Activated T-cell treated with anti-CD3 and anti-CD28 coated beads, Interleukin-2, amount 50 U/mL, for 24 hours (primary cell): ENCODE results near the gene DOK6.

Source experiments
- DNase-seq: peaks from one replicate; pipeline ENCODE4 v3.0.0-alpha.2; 2020
- H3K27ac Mint-ChIP-seq: 2 replicates; pipeline ENCODE4 v1.8.0; 2020; ENCODE audit warnings: mild to moderate bottlenecking, mixed read lengths
- H3K27me3 Mint-ChIP-seq: 2 replicates; pipeline ENCODE4 v1.8.0; 2020; ENCODE audit warnings: mixed read lengths
- H3K36me3 Mint-ChIP-seq: 2 replicates; pipeline ENCODE4 v1.8.0; 2020; ENCODE audit warnings: low read depth, mixed read lengths
- H3K4me1 Mint-ChIP-seq: 2 replicates; pipeline ENCODE4 v1.8.0; 2020; ENCODE audit warnings: low read depth, mixed read lengths
- H3K4me3 Mint-ChIP-seq: 2 replicates; pipeline ENCODE4 v1.8.0; 2020; ENCODE audit warnings: mild to moderate bottlenecking, moderate library complexity, mixed read lengths
- H3K9me3 Mint-ChIP-seq: 2 replicates; pipeline ENCODE4 v1.8.0; 2020; ENCODE audit warnings: mixed read lengths

DOK6 gene

GRCh38 chr18:69880083-69880482 lies 479.4 kb downstream of the DOK6 start:
- Mint-ChIP-seq H3K36me3 (peaks cover 92% of the 10 kb centered on the region), H3K4me3 (no peak overlapping the region), H3K27me3 (no peaks in the 10 kb centered on the region), H3K27ac (no peak overlapping the region), H3K9me3 (peaks cover 14% of the 10 kb centered on the region), H3K4me1 (peaks cover 77% of the 10 kb centered on the region)
- no peak for DNase-seq

- peak overlapping the region; percentile 92 for H3K27ac Mint-ChIP-seq
- peaks cover 91% of the 10 kb centered on the region for H3K36me3 Mint-ChIP-seq
- peaks cover 14% of the 10 kb centered on the region for H3K9me3 Mint-ChIP-seq
- DNase-seq, result no peak
- H3K4me1 Mint-ChIP-seq, result peaks cover 81% of the 10 kb centered on the region
- H3K4me3 Mint-ChIP-seq, result peak overlapping the region; percentile 35
- H3K27me3 Mint-ChIP-seq, result no peaks in the 10 kb centered on the region
Measured at GRCh38 chr18:69882965-69883668, 482.4 kb downstream of the DOK6 start.

- Mint-ChIP-seq H3K4me3 (no peak overlapping the region), H3K36me3 (peaks cover 89% of the 10 kb centered on the region), H3K27ac (peak overlapping the region; percentile 97), H3K27me3 (no peaks in the 10 kb centered on the region), H3K4me1 (peaks cover 81% of the 10 kb centered on the region), H3K9me3 (peaks cover 12% of the 10 kb centered on the region)
- no peak for DNase-seq
Measured at GRCh38 chr18:69883781-69884180, 483.1 kb downstream of the DOK6 start.

GRCh38 chr18:69885355-69885754 lies 484.7 kb downstream of the DOK6 start:
- H3K4me1 Mint-ChIP-seq, result peaks cover 85% of the 10 kb centered on the region
- H3K27ac Mint-ChIP-seq, result peak overlapping the region; percentile 97
- DNase-seq, result no peak
- no peaks in the 10 kb centered on the region for H3K27me3 Mint-ChIP-seq
- H3K36me3 Mint-ChIP-seq, result peaks cover 87% of the 10 kb centered on the region
- H3K4me3 Mint-ChIP-seq, result peak overlapping the region; percentile 67
- H3K9me3 Mint-ChIP-seq, result peaks cover under 1% of the 10 kb centered on the region

GRCh38 chr18:69885841-69886531 lies 485.3 kb downstream of the DOK6 start:
- Mint-ChIP-seq H3K4me3 (peak overlapping the region; percentile 67), H3K27ac (peak overlapping the region; percentile 97), H3K4me1 (peaks cover 91% of the 10 kb centered on the region), H3K36me3 (peaks cover 89% of the 10 kb centered on the region), H3K27me3 (no peaks in the 10 kb centered on the region), H3K9me3 (peaks cover 2% of the 10 kb centered on the region)
- DNase-seq, result peak; percentile 52

GRCh38 chr18:69887256-69887655 lies 486.6 kb downstream of the DOK6 start:
- no peak for DNase-seq
- Mint-ChIP-seq H3K9me3 (peaks cover 10% of the 10 kb centered on the region), H3K27me3 (no peaks in the 10 kb centered on the region), H3K27ac (peak overlapping the region; percentile 80), H3K36me3 (peaks cover 90% of the 10 kb centered on the region), H3K4me3 (no peak overlapping the region), H3K4me1 (peaks cover 93% of the 10 kb centered on the region)

- H3K27ac Mint-ChIP-seq, result peak overlapping the region; percentile 96
- peaks cover 92% of the 10 kb centered on the region for H3K36me3 Mint-ChIP-seq
- peak overlapping the region; percentile 25 for H3K4me3 Mint-ChIP-seq
- H3K4me1 Mint-ChIP-seq, result peaks cover 92% of the 10 kb centered on the region
- peaks cover 18% of the 10 kb centered on the region for H3K9me3 Mint-ChIP-seq
- no peak for DNase-seq
- no peaks in the 10 kb centered on the region for H3K27me3 Mint-ChIP-seq
Measured at GRCh38 chr18:69889009-69889408, 488.3 kb downstream of the DOK6 start.

- H3K27me3 Mint-ChIP-seq, result no peaks in the 10 kb centered on the region
- no peak for DNase-seq
- peaks cover 89% of the 10 kb centered on the region for H3K36me3 Mint-ChIP-seq
- H3K9me3 Mint-ChIP-seq, result peaks cover 18% of the 10 kb centered on the region
- peaks cover 89% of the 10 kb centered on the region for H3K4me1 Mint-ChIP-seq
- peak overlapping the region; percentile 25 for H3K4me3 Mint-ChIP-seq
- peak overlapping the region; percentile 96 for H3K27ac Mint-ChIP-seq
Measured at GRCh38 chr18:69890558-69890957, 489.9 kb downstream of the DOK6 start.

GRCh38 chr18:69894467-69894866 lies 493.8 kb downstream of the DOK6 start:
- Mint-ChIP-seq H3K27ac (peak overlapping the region; percentile 48), H3K27me3 (no peaks in the 10 kb centered on the region), H3K4me3 (no peak overlapping the region), H3K36me3 (peaks cover 91% of the 10 kb centered on the region), H3K4me1 (peaks cover 92% of the 10 kb centered on the region), H3K9me3 (peaks cover 18% of the 10 kb centered on the region)
- DNase-seq, result no peak

- peaks cover 92% of the 10 kb centered on the region for H3K36me3 Mint-ChIP-seq
- no peak for DNase-seq
Measured at GRCh38 chr18:69895066-69896047, 494.7 kb downstream of the DOK6 start.

GRCh38 chr18:69897397-69898108 lies 496.9 kb downstream of the DOK6 start:
- no peak for DNase-seq
- Mint-ChIP-seq H3K4me1 (peaks cover 84% of the 10 kb centered on the region), H3K27ac (peak overlapping the region; percentile 96), H3K4me3 (peak overlapping the region; percentile 71), H3K27me3 (no peaks in the 10 kb centered on the region), H3K36me3 (peaks cover 88% of the 10 kb centered on the region), H3K9me3 (peaks cover 10% of the 10 kb centered on the region)

More at GRCh38 chr18:69895066-69896047, 494.7 kb downstream of the DOK6 start:
- peak overlapping the region; percentile 71 for H3K4me3 Mint-ChIP-seq
- no peaks in the 10 kb centered on the region for H3K27me3 Mint-ChIP-seq
- H3K9me3 Mint-ChIP-seq, result peaks cover 22% of the 10 kb centered on the region
- H3K27ac Mint-ChIP-seq, result peak overlapping the region; percentile 96
- peaks cover 91% of the 10 kb centered on the region for H3K4me1 Mint-ChIP-seq

- peaks cover 85% of the 10 kb centered on the region for H3K4me1 Mint-ChIP-seq
- peak; percentile 59 for DNase-seq
- peaks cover 7% of the 10 kb centered on the region for H3K9me3 Mint-ChIP-seq
- H3K27me3 Mint-ChIP-seq, result no peaks in the 10 kb centered on the region
- peak overlapping the region; percentile 71 for H3K4me3 Mint-ChIP-seq
- H3K27ac Mint-ChIP-seq, result peak overlapping the region; percentile 96
- H3K36me3 Mint-ChIP-seq, result peaks cover 88% of the 10 kb centered on the region
Measured at GRCh38 chr18:69898241-69898861, 497.7 kb downstream of the DOK6 start.
